ENCODE data around the gene CYP19A1. TPM values are rescaled to one million over a fixed set of nuclear protein-coding genes. Genes with fewer than 3 reads are reported as not detected.

The CYP19A1 gene
- total and polyA plus RNA-seq, 2 of the 8 experiments (the other 6 are each of a cell fraction or from before 2014, with no cell fraction given) = not detected

- Histone ChIP-seq H3K9me3 (ENCODE audit: insufficient read depth in 2 of 2, low read depth in 1 of 2, low read length in 1 of 2) (no peaks in the 10 kb centered on the region), H3K4me2 (ENCODE audit: insufficient read depth in 1 of 2, low read depth in 2 of 2, low read length in 2 of 2) (no peak overlapping the region), H3K79me2 (ENCODE audit: control insufficient read depth in 1 of 2, insufficient read depth in 2 of 2, low read length in 2 of 2) (no peaks in the 10 kb centered on the region), H2AK5ac (ENCODE audit: low read depth, low read length) (no peak overlapping the region), H3K9ac (replicated peaks in 1 of 4; ENCODE audit: extremely low read depth in 1 of 4, low read depth in 3 of 4, low read length in 3 of 4) (no peak overlapping the region), H3K27me3 (replicated peaks in 1 of 4; ENCODE audit: control insufficient read depth in 3 of 4, extremely low read depth in 1 of 4, insufficient read depth in 3 of 4, low read length in 3 of 4) (0 out of 7 replicates have a peak, but pooled peaks cover 0 to 2% (median 0%) of the 10 kb centered on the region in 4 experiments), H3K4me3 (ENCODE audit: extremely low read depth in 1 of 4, insufficient read depth in 2 of 4, low read depth in 3 of 4, low read length in 4 of 4) (no peak overlapping the region), H3K23ac (ENCODE audit: insufficient read length) (no peak overlapping the region), H3K23me2 (ENCODE audit: low read depth, low read length) (no peaks in the 10 kb centered on the region), H4K20me1 (replicated peaks in 1 of 2; ENCODE audit: control insufficient read depth in 1 of 2, insufficient read depth in 2 of 2, low read length in 2 of 2) (peaks cover 0 to 2% of the 10 kb centered on the region in 2 experiments), H2BK12ac (ENCODE audit: low read depth, low read length) (no peak overlapping the region), H2AFZ (ENCODE audit: low read length) (no peak overlapping the region), H3K27ac (ENCODE audit: low read depth, low read length) (no peak overlapping the region), H3K14ac (ENCODE audit: insufficient read length) (no peak overlapping the region), H3K4me1 (replicated peaks in 1 of 4; ENCODE audit: control insufficient read depth in 3 of 4, insufficient read depth in 4 of 4, low read length in 3 of 4) (peaks cover 0 to 8% (median under 1%) of the 10 kb centered on the region in 4 experiments; a peak in 3 of 7 replicates), H4K8ac (ENCODE audit: extremely low read depth, insufficient read depth, low read length) (no peak overlapping the region), H4K5ac (ENCODE audit: insufficient read length, low read depth, low read length) (no peak overlapping the region), H2BK20ac (ENCODE audit: low read length) (no peak overlapping the region), H2BK5ac (ENCODE audit: low read depth, low read length) (no peak overlapping the region), H3K79me1 (ENCODE audit: low read depth, low read length) (no peaks in the 10 kb centered on the region), H2BK120ac (replicated peaks; ENCODE audit: low read depth, low read length) (no peak overlapping the region), H4K91ac (replicated peaks; ENCODE audit: insufficient read length, low read length) (no peak overlapping the region), H3K18ac (ENCODE audit: extremely low read depth, low read length) (no peak overlapping the region), H2BK15ac (ENCODE audit: low read length) (no peak overlapping the region), H3K4ac (replicated peaks; ENCODE audit: insufficient read length, low read depth, low read length) (no peak overlapping the region), H3K56ac (replicated peaks; ENCODE audit: insufficient read length, low read depth, low read length) (no peak overlapping the region), H3K36me3 (ENCODE audit: control insufficient read depth in 2 of 4, insufficient read depth in 4 of 4, low read length in 3 of 4) (no peaks in the 10 kb centered on the region)
- no peak for DNase-seq (ENCODE audit: low read depth in 1 of 2, low spot score in 2 of 2)
- 81% methylated on average over 7 of the region's 7 CpGs; no CpG with 5 or more reads in 1 of the 2 experiments for WGBS, 2 experiments (ENCODE audit: extremely low coverage in 1 of 2, insufficient coverage in 1 of 2, insufficient read length in 1 of 2, insufficient replicate concordance in 2 of 2, low coverage in 1 of 2, low lambda C conversion rate in 2 of 2, missing lambda C conversion rate in 1 of 2)
- no peak for FAIRE-seq
- CTCF ChIA-PET (ENCODE audit: partially characterized antibody) = interaction anchor here (0.6 to 6.9 kb wide), 9 partner anchors 8 to 237 kb away, joined by 3 to 91 read pairs (median 38); no protein-coding TSS in a partner anchor
- POLR2A ChIA-PET (ENCODE audit: partially characterized antibody) = interaction anchor here (0.6 kb wide), 1 partner anchor 81 kb away, joined by 3 read pairs; no protein-coding TSS in a partner anchor
- TF ChIP-seq EZH2 (IDR thresholded peaks at IDR 0.05; ENCODE audit: low read depth, low read length, severe bottlenecking) = no peak
- no peak for TF ChIP-seq JUN (IDR thresholded peaks at IDR 0.05; ENCODE audit: low read depth, low read length)
- no peak for TF ChIP-seq SP2 (IDR thresholded peaks at IDR 0.05; ENCODE audit: low read length)
- no peak for TF ChIP-seq CEBPB (IDR thresholded peaks at IDR 0.05; ENCODE audit: low read depth, low read length)
- no peak for TF ChIP-seq RXRA (IDR thresholded peaks at IDR 0.05; ENCODE audit: insufficient read depth, low read depth, low read length)
- no peak for TF ChIP-seq BACH1 (IDR thresholded peaks at IDR 0.05; ENCODE audit: low read length)
- TF ChIP-seq CTBP2 (IDR thresholded peaks at IDR 0.05; ENCODE audit: borderline replicate concordance, insufficient read depth, insufficient read length, low read length) = no peak
- no peak for TF ChIP-seq RAD21 (IDR thresholded peaks at IDR 0.05 in 1 of 2, conservative IDR thresholded peaks at IDR 0.05 in 1 of 2; ENCODE audit: low read depth in 2 of 2, low read length in 2 of 2)
- no peak for TF ChIP-seq CHD1 (IDR thresholded peaks at IDR 0.05; ENCODE audit: low read depth, low read length)
- TF ChIP-seq ZNF274 (IDR thresholded peaks at IDR 0.05; ENCODE audit: borderline replicate concordance, extremely low read depth, low read length) = no peak
- TF ChIP-seq TAF1 (IDR thresholded peaks at IDR 0.05; ENCODE audit: low read depth, low read length) = no peak
- TF ChIP-seq TBP (IDR thresholded peaks at IDR 0.05; ENCODE audit: low read depth, low read length) = no peak
- TF ChIP-seq NRF1 (IDR thresholded peaks at IDR 0.05; ENCODE audit: low read depth, low read length) = no peak
- TF ChIP-seq HDAC6 (IDR thresholded peaks at IDR 0.05; ENCODE audit: low read depth, low read length) = no peak
These were observed 177.9 kb downstream of the CYP19A1 start for GRCh38 chr15:51160484-51160883.
